ENCODE data around the gene DDX24.

DNA sequence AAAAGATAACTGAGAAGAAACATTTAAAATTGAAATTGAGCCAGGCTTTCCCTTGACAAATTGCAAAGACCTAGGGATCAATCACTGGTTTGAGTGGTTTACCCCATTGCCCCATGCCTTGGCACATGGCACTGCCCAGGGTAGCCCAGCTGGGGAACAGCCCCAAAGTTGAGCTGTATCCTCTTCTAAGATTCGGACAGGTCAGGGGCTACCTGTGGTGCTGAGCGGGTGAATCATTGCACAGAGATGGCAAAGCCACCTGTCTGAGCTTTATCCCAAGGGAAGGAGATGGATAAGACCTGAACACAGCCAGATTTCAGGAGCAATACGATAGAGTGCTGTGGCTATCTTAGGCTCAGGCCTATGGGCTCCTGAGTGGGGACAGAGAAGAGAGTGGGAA, 41.4 kb upstream of the DDX24 start:
- TF ChIP-seq, protein P1, sequence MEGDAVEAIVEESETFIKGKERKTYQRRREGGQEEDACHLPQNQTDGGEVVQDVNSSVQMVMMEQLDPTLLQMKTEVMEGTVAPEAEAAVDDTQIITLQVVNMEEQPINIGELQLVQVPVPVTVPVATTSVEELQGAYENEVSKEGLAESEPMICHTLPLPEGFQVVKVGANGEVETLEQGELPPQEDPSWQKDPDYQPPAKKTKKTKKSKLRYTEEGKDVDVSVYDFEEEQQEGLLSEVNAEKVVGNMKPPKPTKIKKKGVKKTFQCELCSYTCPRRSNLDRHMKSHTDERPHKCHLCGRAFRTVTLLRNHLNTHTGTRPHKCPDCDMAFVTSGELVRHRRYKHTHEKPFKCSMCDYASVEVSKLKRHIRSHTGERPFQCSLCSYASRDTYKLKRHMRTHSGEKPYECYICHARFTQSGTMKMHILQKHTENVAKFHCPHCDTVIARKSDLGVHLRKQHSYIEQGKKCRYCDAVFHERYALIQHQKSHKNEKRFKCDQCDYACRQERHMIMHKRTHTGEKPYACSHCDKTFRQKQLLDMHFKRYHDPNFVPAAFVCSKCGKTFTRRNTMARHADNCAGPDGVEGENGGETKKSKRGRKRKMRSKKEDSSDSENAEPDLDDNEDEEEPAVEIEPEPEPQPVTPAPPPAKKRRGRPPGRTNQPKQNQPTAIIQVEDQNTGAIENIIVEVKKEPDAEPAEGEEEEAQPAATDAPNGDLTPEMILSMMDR (conservative IDR thresholded peaks at IDR 0.05; ENCODE audit: low read length) = no peak
- TF ChIP-seq EZH2phosphoT487 (IDR thresholded peaks at IDR 0.05; ENCODE audit: borderline replicate concordance, low read depth, low read length) = no peak

Measured in OCI-LY7 (cell line).